ENCODE data around the gene ZC3H12D. TPM values are rescaled to one million over a fixed set of nuclear protein-coding genes. Genes with fewer than 3 reads are reported as not detected.

The ZC3H12D gene
- total and polyA plus RNA-seq, 2 of the 13 experiments (the other 11 are each of a cell fraction or from before 2014, with no cell fraction given) = 1.2 to 2.7 TPM

DNA sequence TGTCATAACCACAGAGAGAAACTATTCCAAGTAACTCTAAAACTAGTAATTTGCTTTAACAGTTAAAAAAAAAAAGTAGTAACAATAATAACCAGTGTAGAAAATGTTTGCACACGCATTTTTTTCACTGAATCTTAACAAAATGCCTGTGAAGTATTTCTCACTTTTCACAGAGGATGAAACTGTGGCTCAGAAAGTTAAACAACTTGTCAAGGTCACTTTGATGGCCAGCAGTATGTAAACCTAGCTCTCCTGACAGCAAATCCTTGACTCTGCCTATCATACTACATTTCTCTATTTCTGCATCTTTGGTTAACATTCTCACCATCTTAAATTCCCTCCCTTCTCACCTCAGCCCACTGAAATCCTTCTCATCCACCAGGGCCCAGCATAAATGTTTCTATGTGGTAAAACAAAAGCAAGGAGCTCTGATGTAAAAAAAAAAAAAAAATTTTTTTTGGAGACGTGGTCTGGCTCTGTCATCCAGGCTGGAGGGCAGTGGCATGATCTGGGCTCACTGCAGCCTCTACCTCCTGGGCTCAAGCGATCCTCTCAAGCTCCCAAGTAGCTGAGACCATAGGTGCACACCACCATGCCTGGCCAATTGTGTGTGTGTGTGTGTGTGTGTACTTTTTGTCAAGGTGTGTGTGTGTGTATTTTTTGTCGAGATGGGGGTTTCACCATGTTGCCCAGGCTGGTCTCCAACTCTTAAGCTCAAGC lies 26.1 kb upstream of the ZC3H12D start (continued):
- TF ChIP-seq, protein P1, sequence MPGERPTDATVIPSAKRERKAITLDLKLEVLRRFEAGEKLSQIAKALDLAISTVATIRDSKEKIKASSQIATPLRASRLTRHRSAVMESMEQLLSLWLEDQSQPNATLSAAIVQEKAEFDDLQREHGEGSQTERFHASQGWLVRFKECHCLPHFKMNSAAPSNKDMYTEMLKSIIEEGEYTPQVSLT (CRISPR knock-in tag; IDR thresholded peaks at IDR 0.05; ENCODE audit: borderline replicate concordance, low read depth) = no peak
- TF ChIP-seq MIER2 (CRISPR knock-in tag; IDR thresholded peaks at IDR 0.05) (no peak), CEBPG (CRISPR knock-in tag; IDR thresholded peaks at IDR 0.05) (no peak), ZNF382 (CRISPR knock-in tag; IDR thresholded peaks at IDR 0.05; ENCODE audit: borderline replicate concordance) (no peak), ZNF850 (CRISPR knock-in tag; conservative IDR thresholded peaks at IDR 0.05) (no peak), MIXL1 (CRISPR knock-in tag; IDR thresholded peaks at IDR 0.05) (peak; percentile 45; the same call in 1 of the 2 replicates), ZNF619 (CRISPR knock-in tag; IDR thresholded peaks at IDR 0.05) (no peak), SIX1 (CRISPR knock-in tag; IDR thresholded peaks at IDR 0.05; ENCODE audit: borderline replicate concordance) (peak; percentile 32; the same call in 1 of the 2 replicates), CCDC6 (CRISPR knock-in tag; IDR thresholded peaks at IDR 0.05) (no peak), DR1 (CRISPR knock-in tag; IDR thresholded peaks at IDR 0.05) (no peak), MAFK (conservative IDR thresholded peaks at IDR 0.05 in 1 of 2, IDR thresholded peaks at IDR 0.05 in 1 of 2; ENCODE audit: low read length in 2 of 2) (no peak), ZNF10 (CRISPR knock-in tag; IDR thresholded peaks at IDR 0.05; ENCODE audit: borderline replicate concordance, low read depth) (no peak)
- TF ChIP-seq, protein P2, sequence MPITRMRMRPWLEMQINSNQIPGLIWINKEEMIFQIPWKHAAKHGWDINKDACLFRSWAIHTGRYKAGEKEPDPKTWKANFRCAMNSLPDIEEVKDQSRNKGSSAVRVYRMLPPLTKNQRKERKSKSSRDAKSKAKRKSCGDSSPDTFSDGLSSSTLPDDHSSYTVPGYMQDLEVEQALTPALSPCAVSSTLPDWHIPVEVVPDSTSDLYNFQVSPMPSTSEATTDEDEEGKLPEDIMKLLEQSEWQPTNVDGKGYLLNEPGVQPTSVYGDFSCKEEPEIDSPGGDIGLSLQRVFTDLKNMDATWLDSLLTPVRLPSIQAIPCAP (CRISPR knock-in tag; IDR thresholded peaks at IDR 0.05; ENCODE audit: low read depth) = no peak
- TF ChIP-seq, protein P3, sequence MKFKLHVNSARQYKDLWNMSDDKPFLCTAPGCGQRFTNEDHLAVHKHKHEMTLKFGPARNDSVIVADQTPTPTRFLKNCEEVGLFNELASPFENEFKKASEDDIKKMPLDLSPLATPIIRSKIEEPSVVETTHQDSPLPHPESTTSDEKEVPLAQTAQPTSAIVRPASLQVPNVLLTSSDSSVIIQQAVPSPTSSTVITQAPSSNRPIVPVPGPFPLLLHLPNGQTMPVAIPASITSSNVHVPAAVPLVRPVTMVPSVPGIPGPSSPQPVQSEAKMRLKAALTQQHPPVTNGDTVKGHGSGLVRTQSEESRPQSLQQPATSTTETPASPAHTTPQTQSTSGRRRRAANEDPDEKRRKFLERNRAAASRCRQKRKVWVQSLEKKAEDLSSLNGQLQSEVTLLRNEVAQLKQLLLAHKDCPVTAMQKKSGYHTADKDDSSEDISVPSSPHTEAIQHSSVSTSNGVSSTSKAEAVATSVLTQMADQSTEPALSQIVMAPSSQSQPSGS (CRISPR knock-in tag; IDR thresholded peaks at IDR 0.05) = no peak
- TF ChIP-seq, protein P4, sequence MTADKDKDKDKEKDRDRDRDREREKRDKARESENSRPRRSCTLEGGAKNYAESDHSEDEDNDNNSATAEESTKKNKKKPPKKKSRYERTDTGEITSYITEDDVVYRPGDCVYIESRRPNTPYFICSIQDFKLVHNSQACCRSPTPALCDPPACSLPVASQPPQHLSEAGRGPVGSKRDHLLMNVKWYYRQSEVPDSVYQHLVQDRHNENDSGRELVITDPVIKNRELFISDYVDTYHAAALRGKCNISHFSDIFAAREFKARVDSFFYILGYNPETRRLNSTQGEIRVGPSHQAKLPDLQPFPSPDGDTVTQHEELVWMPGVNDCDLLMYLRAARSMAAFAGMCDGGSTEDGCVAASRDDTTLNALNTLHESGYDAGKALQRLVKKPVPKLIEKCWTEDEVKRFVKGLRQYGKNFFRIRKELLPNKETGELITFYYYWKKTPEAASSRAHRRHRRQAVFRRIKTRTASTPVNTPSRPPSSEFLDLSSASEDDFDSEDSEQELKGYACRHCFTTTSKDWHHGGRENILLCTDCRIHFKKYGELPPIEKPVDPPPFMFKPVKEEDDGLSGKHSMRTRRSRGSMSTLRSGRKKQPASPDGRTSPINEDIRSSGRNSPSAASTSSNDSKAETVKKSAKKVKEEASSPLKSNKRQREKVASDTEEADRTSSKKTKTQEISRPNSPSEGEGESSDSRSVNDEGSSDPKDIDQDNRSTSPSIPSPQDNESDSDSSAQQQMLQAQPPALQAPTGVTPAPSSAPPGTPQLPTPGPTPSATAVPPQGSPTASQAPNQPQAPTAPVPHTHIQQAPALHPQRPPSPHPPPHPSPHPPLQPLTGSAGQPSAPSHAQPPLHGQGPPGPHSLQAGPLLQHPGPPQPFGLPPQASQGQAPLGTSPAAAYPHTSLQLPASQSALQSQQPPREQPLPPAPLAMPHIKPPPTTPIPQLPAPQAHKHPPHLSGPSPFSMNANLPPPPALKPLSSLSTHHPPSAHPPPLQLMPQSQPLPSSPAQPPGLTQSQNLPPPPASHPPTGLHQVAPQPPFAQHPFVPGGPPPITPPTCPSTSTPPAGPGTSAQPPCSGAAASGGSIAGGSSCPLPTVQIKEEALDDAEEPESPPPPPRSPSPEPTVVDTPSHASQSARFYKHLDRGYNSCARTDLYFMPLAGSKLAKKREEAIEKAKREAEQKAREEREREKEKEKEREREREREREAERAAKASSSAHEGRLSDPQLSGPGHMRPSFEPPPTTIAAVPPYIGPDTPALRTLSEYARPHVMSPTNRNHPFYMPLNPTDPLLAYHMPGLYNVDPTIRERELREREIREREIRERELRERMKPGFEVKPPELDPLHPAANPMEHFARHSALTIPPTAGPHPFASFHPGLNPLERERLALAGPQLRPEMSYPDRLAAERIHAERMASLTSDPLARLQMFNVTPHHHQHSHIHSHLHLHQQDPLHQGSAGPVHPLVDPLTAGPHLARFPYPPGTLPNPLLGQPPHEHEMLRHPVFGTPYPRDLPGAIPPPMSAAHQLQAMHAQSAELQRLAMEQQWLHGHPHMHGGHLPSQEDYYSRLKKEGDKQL (CRISPR knock-in tag; IDR thresholded peaks at IDR 0.05; ENCODE audit: low read depth) = 0 out of 2 replicates have a peak, but pooled peaks have one; percentile 17
- TF ChIP-seq, protein P5, sequence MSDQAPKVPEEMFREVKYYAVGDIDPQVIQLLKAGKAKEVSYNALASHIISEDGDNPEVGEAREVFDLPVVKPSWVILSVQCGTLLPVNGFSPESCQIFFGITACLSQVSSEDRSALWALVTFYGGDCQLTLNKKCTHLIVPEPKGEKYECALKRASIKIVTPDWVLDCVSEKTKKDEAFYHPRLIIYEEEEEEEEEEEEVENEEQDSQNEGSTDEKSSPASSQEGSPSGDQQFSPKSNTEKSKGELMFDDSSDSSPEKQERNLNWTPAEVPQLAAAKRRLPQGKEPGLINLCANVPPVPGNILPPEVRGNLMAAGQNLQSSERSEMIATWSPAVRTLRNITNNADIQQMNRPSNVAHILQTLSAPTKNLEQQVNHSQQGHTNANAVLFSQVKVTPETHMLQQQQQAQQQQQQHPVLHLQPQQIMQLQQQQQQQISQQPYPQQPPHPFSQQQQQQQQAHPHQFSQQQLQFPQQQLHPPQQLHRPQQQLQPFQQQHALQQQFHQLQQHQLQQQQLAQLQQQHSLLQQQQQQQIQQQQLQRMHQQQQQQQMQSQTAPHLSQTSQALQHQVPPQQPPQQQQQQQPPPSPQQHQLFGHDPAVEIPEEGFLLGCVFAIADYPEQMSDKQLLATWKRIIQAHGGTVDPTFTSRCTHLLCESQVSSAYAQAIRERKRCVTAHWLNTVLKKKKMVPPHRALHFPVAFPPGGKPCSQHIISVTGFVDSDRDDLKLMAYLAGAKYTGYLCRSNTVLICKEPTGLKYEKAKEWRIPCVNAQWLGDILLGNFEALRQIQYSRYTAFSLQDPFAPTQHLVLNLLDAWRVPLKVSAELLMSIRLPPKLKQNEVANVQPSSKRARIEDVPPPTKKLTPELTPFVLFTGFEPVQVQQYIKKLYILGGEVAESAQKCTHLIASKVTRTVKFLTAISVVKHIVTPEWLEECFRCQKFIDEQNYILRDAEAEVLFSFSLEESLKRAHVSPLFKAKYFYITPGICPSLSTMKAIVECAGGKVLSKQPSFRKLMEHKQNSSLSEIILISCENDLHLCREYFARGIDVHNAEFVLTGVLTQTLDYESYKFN (CRISPR knock-in tag; conservative IDR thresholded peaks at IDR 0.05) = peak; percentile 32; the same call in 1 of the 2 replicates

All from HepG2 (cell line).